HEK293 (cell line): Measurements from ENCODE around the gene LCA5L.

Experiments
- CTCF ChIA-PET: fragments of 350-600 bp; formaldehyde crosslinking; extraction: SDS; loops from one replicate; lab custom pipeline; 2021; ENCODE audit warnings: antibody characterized with exemption; lab: Yijun Ruan, JAX
- POLR2A ChIA-PET: fragments of 300-600 bp; formaldehyde crosslinking; extraction: SDS; loops from one replicate; lab custom pipeline; 2020; ENCODE audit warnings: antibody characterized with exemption, inconsistent platforms; lab: Yijun Ruan, JAX
- H3K27ac ChIP-seq: fragments of 200-500 bp; sonication (Bioruptor generic); 2 replicates; pipeline ENCODE4 v1.5.1; 2014; ENCODE audit warnings: low read depth, low read length, control low read depth, inconsistent platforms; ENCODE audit errors: extremely low read depth
- H3K36me3 ChIP-seq, 2 experiments: fragments of 200-500 bp in 1 of 2; sonication (Bioruptor generic) in 1 of 2; 1 replicate in 1 of 2; 2 replicates in 1 of 2; pipeline ENCODE4 v1.5.1; 2014 to 2017; ENCODE audit warnings: inconsistent platforms in 2 of 2, low read length in 2 of 2; ENCODE audit not compliant: control insufficient read depth in 2 of 2, insufficient read depth in 1 of 2
- H3K4me1 ChIP-seq: fragments of 200-500 bp; sonication (Bioruptor generic); 2 replicates; pipeline ENCODE4 v1.5.1; 2014; ENCODE audit warnings: mild to moderate bottlenecking, low read length, inconsistent platforms; ENCODE audit not compliant: control insufficient read depth, insufficient read depth
- H3K4me3 ChIP-seq: 2 replicates; pipeline ENCODE4 v1.5.1; 2011; ENCODE audit warnings: low read depth, mild to moderate bottlenecking, control low read depth, low read length, moderate library complexity
- H3K9me3 ChIP-seq: fragments of 200-500 bp; sonication (Bioruptor generic); 2 replicates; pipeline ENCODE4 v1.5.1; 2014; ENCODE audit warnings: low read depth, low read length, inconsistent platforms; ENCODE audit not compliant: control insufficient read depth, insufficient read depth
- EGR2 ChIP-seq: fragments of 450-650 bp; formaldehyde crosslinking; IDR thresholded peaks from 2 replicates; pipeline ENCODE4 v1.5.1; 2016; ENCODE audit warnings: low read depth, missing biosample characterization, missing genetic modification characterization
- KLF1 ChIP-seq: fragments of 450-650 bp; formaldehyde crosslinking; IDR thresholded peaks from 2 replicates; pipeline ENCODE4 v1.5.1; 2016; ENCODE audit warnings: missing biosample characterization, missing genetic modification characterization
- PATZ1 ChIP-seq: fragments of 450-650 bp; formaldehyde crosslinking; IDR thresholded peaks from 2 replicates; pipeline ENCODE4 v1.5.1; 2016; ENCODE audit warnings: missing biosample characterization, missing genetic modification characterization
- TSHZ1 ChIP-seq: fragments of 450-650 bp; formaldehyde crosslinking; IDR thresholded peaks from 2 replicates; pipeline ENCODE4 v1.5.1; 2016; ENCODE audit warnings: missing biosample characterization, missing genetic modification characterization, borderline replicate concordance
- ZBTB26 ChIP-seq: fragments of 450-650 bp; formaldehyde crosslinking; optimal IDR thresholded peaks from 2 replicates; pipeline ENCODE3; 2016; ENCODE audit warnings: missing biosample characterization, mild to moderate bottlenecking, missing genetic modification characterization
- ZBTB8A ChIP-seq: fragments of 450-650 bp; formaldehyde crosslinking; IDR thresholded peaks from 2 replicates; pipeline ENCODE4 v1.5.1; 2016; ENCODE audit warnings: missing biosample characterization, missing genetic modification characterization
- ZFHX2 ChIP-seq: fragments of 450-650 bp; formaldehyde crosslinking; conservative IDR thresholded peaks from 2 replicates; pipeline ENCODE4 v1.5.1; 2016; ENCODE audit warnings: missing biosample characterization, missing genetic modification characterization
- ZNF121 ChIP-seq: fragments of 450-650 bp; formaldehyde crosslinking; IDR thresholded peaks from 2 replicates; pipeline ENCODE4 v1.5.1; 2016; ENCODE audit warnings: missing biosample characterization, missing genetic modification characterization
- ZNF433 ChIP-seq: fragments of 450-650 bp; formaldehyde crosslinking; IDR thresholded peaks from 2 replicates; pipeline ENCODE4 v1.5.1; 2016; ENCODE audit warnings: missing biosample characterization, missing genetic modification characterization, low read depth
- ZNF521 ChIP-seq: fragments of 450-650 bp; formaldehyde crosslinking; IDR thresholded peaks from 2 replicates; pipeline ENCODE4 v1.5.1; 2017; ENCODE audit warnings: missing biosample characterization, mild to moderate bottlenecking, missing genetic modification characterization
- ZNF623 ChIP-seq: fragments of 450-650 bp; formaldehyde crosslinking; IDR thresholded peaks from 2 replicates; pipeline ENCODE4 v1.5.1; 2016; ENCODE audit warnings: missing biosample characterization, missing genetic modification characterization
- ZNF768 ChIP-seq: fragments of 450-650 bp; formaldehyde crosslinking; IDR thresholded peaks from 2 replicates; pipeline ENCODE4 v1.5.1; 2018; ENCODE audit warnings: missing biosample characterization, mild to moderate bottlenecking, missing genetic modification characterization
- ZNF777 ChIP-seq: fragments of 450-650 bp; formaldehyde crosslinking; IDR thresholded peaks from 2 replicates; pipeline ENCODE4 v1.5.1; 2017; ENCODE audit warnings: missing biosample characterization, missing genetic modification characterization, borderline replicate concordance
- ZNF792 ChIP-seq: fragments of 450-650 bp; formaldehyde crosslinking; IDR thresholded peaks from 2 replicates; pipeline ENCODE4 v1.5.1; 2016; ENCODE audit warnings: missing biosample characterization, missing genetic modification characterization
- ZXDB ChIP-seq: fragments of 450-650 bp; formaldehyde crosslinking; IDR thresholded peaks from 2 replicates; pipeline ENCODE4 v1.5.1; 2016; ENCODE audit warnings: missing biosample characterization, missing genetic modification characterization

The LCA5L gene

GRCh38 chr21:39387461-39388037, 58.0 kb downstream of the LCA5L start (continued):
- TF ChIP-seq TSHZ1: no peak

GRCh38 chr21:39386899-39387298, 58.7 kb downstream of the LCA5L start:
- CTCF ChIA-PET: interaction anchor here (0.6 to 1.7 kb wide), 12 partner anchors 10 to 205 kb away, joined by 3 to 16 read pairs (median 4); partner anchors contain the start of genes BRWD1 and PSMG1

GRCh38 chr21:39386194-39386593, 59.4 kb downstream of the LCA5L start:
- no peaks in the 10 kb centered on the region for H3K9me3 ChIP-seq
- H3K36me3 ChIP-seq: peaks cover 0 to 9% of the 10 kb centered on the region in 2 experiments; a peak in 2 of 3 replicates
- peaks cover 14% of the 10 kb centered on the region for H3K4me1 ChIP-seq
- ChIA-PET POLR2A (interaction anchor here (1.1 to 3.2 kb wide), 4 partner anchors 13 to 203 kb away, joined by 6 to 32 read pairs (median 6); partner anchors contain the start of genes BRWD1 and PSMG1), CTCF (interaction anchor here (1.2 kb wide), 1 partner anchor 110 kb away, joined by 4 read pairs; no protein-coding TSS in a partner anchor)
- no peak overlapping the region for H3K4me3 ChIP-seq
- peak overlapping the region; percentile 61 for H3K27ac ChIP-seq
- TF ChIP-seq PATZ1 (tag by site-specific recombination): peak; percentile 12; the same call in 1 of the 2 replicates
- TF ChIP-seq EGR2 (tag by site-specific recombination): 0 out of 2 replicates have a peak, but pooled peaks have one; percentile 20
- TF ChIP-seq ZFHX2 (tag by site-specific recombination): peak; percentile 35; the same call in 1 of the 2 replicates
- no peak for TF ChIP-seq ZNF792 (tag by site-specific recombination)

More at GRCh38 chr21:39386899-39387298, 58.7 kb downstream of the LCA5L start:
- H3K4me3 ChIP-seq: no peak overlapping the region
- H3K27ac ChIP-seq: no peak overlapping the region
- TF ChIP-seq ZNF121 (tag by site-specific recombination) (peak; percentile 100), KLF1 (tag by site-specific recombination) (no peak)
- H3K36me3 ChIP-seq: peaks cover 0 to 15% of the 10 kb centered on the region in 2 experiments; a peak in 2 of 3 replicates
- H3K9me3 ChIP-seq: no peaks in the 10 kb centered on the region
- peaks cover 14% of the 10 kb centered on the region for H3K4me1 ChIP-seq
- POLR2A ChIA-PET: interaction anchor here (0.9 to 3.2 kb wide), 5 partner anchors 38 to 203 kb away, joined by 3 to 33 read pairs (median 26); partner anchors contain the start of genes BRWD1, HMGN1 and PSMG1

GRCh38 chr21:39385299-39386145, 60.1 kb downstream of the LCA5L start:
- POLR2A ChIA-PET: interaction anchor here (1.1 to 3.2 kb wide), 5 partner anchors 12 to 202 kb away, joined by 4 to 32 read pairs (median 6); partner anchors contain the start of genes BRWD1 and PSMG1
- CTCF ChIA-PET: no interaction called here
- Histone ChIP-seq H3K9me3 (no peaks in the 10 kb centered on the region), H3K36me3 (peaks cover 0 to 4% of the 10 kb centered on the region in 2 experiments; a peak in 2 of 3 replicates), H3K4me1 (peaks cover 14% of the 10 kb centered on the region), H3K4me3 (peak overlapping the region; percentile 23), H3K27ac (peak overlapping the region; percentile 61)
- 0 out of 2 replicates have a peak, but pooled peaks have one; percentile 23 for TF ChIP-seq ZXDB (tag by site-specific recombination)
- peak; percentile 31; the same call in 1 of the 2 replicates for TF ChIP-seq ZBTB8A
- TF ChIP-seq ZNF623: peak; percentile 34; the same call in 1 of the 2 replicates
- TF ChIP-seq ZNF433 (tag by site-specific recombination): no peak
- TF ChIP-seq ZNF521 (tag by site-specific recombination): no peak
- no peak for TF ChIP-seq ZNF777 (tag by site-specific recombination)
- peak; percentile 11; the same call in 1 of the 2 replicates for TF ChIP-seq ZFHX2 (tag by site-specific recombination)
- TF ChIP-seq ZNF768 (tag by site-specific recombination): no peak
- peak; percentile 12; the same call in 1 of the 2 replicates for TF ChIP-seq PATZ1 (tag by site-specific recombination)
- TF ChIP-seq ZBTB26 (tag by site-specific recombination): peak; percentile 50
